ENCODE results near the gene ZBTB3.

GRCh38 chr11:62708392-62708791, 45.6 kb downstream of the ZBTB3 start:
- peak; percentile 66; the same call in 1 of the 2 replicates for TF ChIP-seq ZNF263 (CRISPR knock-in tag; IDR thresholded peaks at IDR 0.05; ENCODE audit: borderline replicate concordance)
- TF ChIP-seq NR2F6 (CRISPR knock-in tag; IDR thresholded peaks at IDR 0.05), result no peak
- TF ChIP-seq CTCF (IDR thresholded peaks at IDR 0.05 in 2 of 3, conservative IDR thresholded peaks at IDR 0.05 in 1 of 3; ENCODE audit: insufficient read depth in 2 of 3, low read depth in 1 of 3, low read length in 3 of 3), result no peak
- no peak for TF ChIP-seq MAZ (CRISPR knock-in tag; conservative IDR thresholded peaks at IDR 0.05 in 1 of 2, IDR thresholded peaks at IDR 0.05 in 1 of 2)
- TF ChIP-seq POLR2A (conservative IDR thresholded peaks at IDR 0.05), result no peak
- no peak for TF ChIP-seq RBFOX2 (IDR thresholded peaks at IDR 0.05; ENCODE audit: low read depth, low read length)
- TF ChIP-seq, protein P1, sequence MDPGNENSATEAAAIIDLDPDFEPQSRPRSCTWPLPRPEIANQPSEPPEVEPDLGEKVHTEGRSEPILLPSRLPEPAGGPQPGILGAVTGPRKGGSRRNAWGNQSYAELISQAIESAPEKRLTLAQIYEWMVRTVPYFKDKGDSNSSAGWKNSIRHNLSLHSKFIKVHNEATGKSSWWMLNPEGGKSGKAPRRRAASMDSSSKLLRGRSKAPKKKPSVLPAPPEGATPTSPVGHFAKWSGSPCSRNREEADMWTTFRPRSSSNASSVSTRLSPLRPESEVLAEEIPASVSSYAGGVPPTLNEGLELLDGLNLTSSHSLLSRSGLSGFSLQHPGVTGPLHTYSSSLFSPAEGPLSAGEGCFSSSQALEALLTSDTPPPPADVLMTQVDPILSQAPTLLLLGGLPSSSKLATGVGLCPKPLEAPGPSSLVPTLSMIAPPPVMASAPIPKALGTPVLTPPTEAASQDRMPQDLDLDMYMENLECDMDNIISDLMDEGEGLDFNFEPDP (CRISPR knock-in tag; IDR thresholded peaks at IDR 0.05), result no peak
- no peak for TF ChIP-seq MCM7 (IDR thresholded peaks at IDR 0.05)
- TF ChIP-seq, protein P2, sequence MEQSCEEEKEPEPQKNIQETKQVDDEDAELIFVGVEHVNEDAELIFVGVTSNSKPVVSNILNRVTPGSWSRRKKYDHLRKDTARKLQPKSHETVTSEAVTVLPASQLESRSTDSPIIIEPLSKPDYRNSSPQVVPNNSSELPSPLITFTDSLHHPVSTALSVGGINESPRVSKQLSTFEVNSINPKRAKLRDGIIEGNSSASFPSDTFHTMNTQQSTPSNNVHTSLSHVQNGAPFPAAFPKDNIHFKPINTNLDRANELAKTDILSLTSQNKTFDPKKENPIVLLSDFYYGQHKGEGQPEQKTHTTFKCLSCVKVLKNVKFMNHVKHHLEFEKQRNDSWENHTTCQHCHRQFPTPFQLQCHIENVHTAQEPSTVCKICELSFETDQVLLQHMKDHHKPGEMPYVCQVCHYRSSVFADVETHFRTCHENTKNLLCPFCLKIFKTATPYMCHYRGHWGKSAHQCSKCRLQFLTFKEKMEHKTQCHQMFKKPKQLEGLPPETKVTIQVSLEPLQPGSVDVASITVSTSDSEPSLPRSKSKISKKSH (CRISPR knock-in tag; IDR thresholded peaks at IDR 0.05), result no peak

Data from K562 (cell line).